Fibroblast of lung (primary cell): Measurements from ENCODE around the gene PLA2G6.

Experiments used
- EZH2 ChIP-seq: IDR thresholded peaks from 2 replicates; pipeline ENCODE4 v1.5.1; 2012; ENCODE audit warnings: low read length, control low read depth, mild to moderate bottlenecking; ENCODE audit errors: missing control alignments
- TF ChIP-seq, protein P1 (sequence below), 2 donors: IDR thresholded peaks in 1 of 2; conservative IDR thresholded peaks in 1 of 2; 1 replicate in 1 of 2; 2 replicates in 1 of 2; pipeline ENCODE4 v1.5.1; 2011 to 2012; ENCODE audit warnings: low read length in 2 of 2, control low read depth in 1 of 2, inconsistent platforms in 1 of 2, low read depth in 1 of 2, mild to moderate bottlenecking in 1 of 2

DNA sequence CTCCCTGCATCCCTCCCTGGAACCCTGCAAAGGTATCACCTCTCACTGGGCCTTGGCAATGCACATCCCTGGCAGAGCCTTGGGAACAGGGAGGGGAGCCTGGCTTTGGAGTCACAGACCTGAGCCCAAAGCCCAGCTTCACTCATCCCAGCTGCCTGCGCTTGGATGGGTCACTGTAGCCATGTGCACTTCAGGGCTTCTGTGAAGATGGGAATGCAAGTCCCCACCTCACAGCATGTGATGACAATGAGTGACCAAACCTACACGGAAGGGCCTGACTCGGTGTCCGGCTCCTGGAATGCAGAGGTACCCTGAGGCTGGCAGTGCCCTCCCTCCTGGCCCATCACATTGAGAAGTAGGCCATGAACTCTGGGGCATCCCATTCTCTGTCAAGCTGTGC lies 48.3 kb downstream of the PLA2G6 start:
- TF ChIP-seq, protein P1, sequence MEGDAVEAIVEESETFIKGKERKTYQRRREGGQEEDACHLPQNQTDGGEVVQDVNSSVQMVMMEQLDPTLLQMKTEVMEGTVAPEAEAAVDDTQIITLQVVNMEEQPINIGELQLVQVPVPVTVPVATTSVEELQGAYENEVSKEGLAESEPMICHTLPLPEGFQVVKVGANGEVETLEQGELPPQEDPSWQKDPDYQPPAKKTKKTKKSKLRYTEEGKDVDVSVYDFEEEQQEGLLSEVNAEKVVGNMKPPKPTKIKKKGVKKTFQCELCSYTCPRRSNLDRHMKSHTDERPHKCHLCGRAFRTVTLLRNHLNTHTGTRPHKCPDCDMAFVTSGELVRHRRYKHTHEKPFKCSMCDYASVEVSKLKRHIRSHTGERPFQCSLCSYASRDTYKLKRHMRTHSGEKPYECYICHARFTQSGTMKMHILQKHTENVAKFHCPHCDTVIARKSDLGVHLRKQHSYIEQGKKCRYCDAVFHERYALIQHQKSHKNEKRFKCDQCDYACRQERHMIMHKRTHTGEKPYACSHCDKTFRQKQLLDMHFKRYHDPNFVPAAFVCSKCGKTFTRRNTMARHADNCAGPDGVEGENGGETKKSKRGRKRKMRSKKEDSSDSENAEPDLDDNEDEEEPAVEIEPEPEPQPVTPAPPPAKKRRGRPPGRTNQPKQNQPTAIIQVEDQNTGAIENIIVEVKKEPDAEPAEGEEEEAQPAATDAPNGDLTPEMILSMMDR (conservative IDR thresholded peaks at IDR 0.05 in 1 of 2, IDR thresholded peaks at IDR 0.05 in 1 of 2; ENCODE audit: low read depth in 1 of 2, low read length in 2 of 2), result no peak
- TF ChIP-seq EZH2, result no peak
